NCI-H2227 (cell line): ENCODE results near the gene S100PBP.
"Not testable (repeated sequence)": the region's sequence is repeated elsewhere in the genome, so short reads cannot be mapped to it uniquely, and the experiment has no call there.

ENCODE experiments used
- DNase-seq: peaks from one replicate; lab custom pipeline; 2025; ENCODE audit not compliant: unreplicated experiment; lab: John Stamatoyannopoulos, UW

Gene S100PBP

GRCh38 chr1:32784817-32785216, 32.6 kb upstream of the S100PBP start:
- no peak for DNase-seq

GRCh38 chr1:32786856-32787255, 30.6 kb upstream of the S100PBP start:
- DNase-seq: peak; percentile 10

GRCh38 chr1:32789356-32789755, 28.1 kb upstream of the S100PBP start:
- DNase-seq: not testable (repeated sequence)

GRCh38 chr1:32791881-32792280, 25.6 kb upstream of the S100PBP start:
- DNase-seq: no peak

GRCh38 chr1:32795763-32796162, 21.7 kb upstream of the S100PBP start:
- not testable (repeated sequence) for DNase-seq

- DNase-seq: no peak
Observed at GRCh38 chr1:32797456-32797855, 20.0 kb upstream of the S100PBP start.

GRCh38 chr1:32798191-32798590, 19.3 kb upstream of the S100PBP start:
- no peak for DNase-seq

- no peak for DNase-seq
Observed at GRCh38 chr1:32798679-32799416, 18.6 kb upstream of the S100PBP start.

GRCh38 chr1:32801096-32801715, 16.2 kb upstream of the S100PBP start:
- no peak for DNase-seq

- not testable (repeated sequence) for DNase-seq
Observed at GRCh38 chr1:32804460-32804859, 13.0 kb upstream of the S100PBP start.

- DNase-seq: no peak
Observed at GRCh38 chr1:32806290-32806689, 11.2 kb upstream of the S100PBP start.

GRCh38 chr1:32806910-32807523, 10.4 kb upstream of the S100PBP start:
- no peak for DNase-seq

GRCh38 chr1:32808580-32808979, 8.9 kb upstream of the S100PBP start:
- DNase-seq: no peak

- DNase-seq: no peak
Observed at GRCh38 chr1:32810358-32810757, 7.1 kb upstream of the S100PBP start.

- DNase-seq: no peak
Observed at GRCh38 chr1:32811265-32811664, 6.2 kb upstream of the S100PBP start.

- DNase-seq: no peak
Observed at GRCh38 chr1:32811917-32812316, 5.5 kb upstream of the S100PBP start.

GRCh38 chr1:32813941-32814739, 3.3 kb upstream of the S100PBP start:
- no peak for DNase-seq

GRCh38 chr1:32816676-32817158, 736 bp upstream of the S100PBP start:
- peak; percentile 59 for DNase-seq

GRCh38 chr1:32817815-32818786, 648 bp downstream of the S100PBP start:
- DNase-seq: peak; percentile 86
